GM19324 (cell line): ENCODE results near the gene SAG.
"Not testable (repeated sequence)": the region's sequence is repeated elsewhere in the genome, so short reads cannot be mapped to it uniquely, and the experiment has no call there.

Source experiments
- ATAC-seq: cut with Tn5 transposase; IDR thresholded peaks from one replicate; pipeline ENCODE4 v1.9.1; 2021; ENCODE audit warnings: mild to moderate bottlenecking, moderate library complexity; ENCODE audit not compliant: unreplicated experiment, low FRiP score

SAG gene

DNA sequence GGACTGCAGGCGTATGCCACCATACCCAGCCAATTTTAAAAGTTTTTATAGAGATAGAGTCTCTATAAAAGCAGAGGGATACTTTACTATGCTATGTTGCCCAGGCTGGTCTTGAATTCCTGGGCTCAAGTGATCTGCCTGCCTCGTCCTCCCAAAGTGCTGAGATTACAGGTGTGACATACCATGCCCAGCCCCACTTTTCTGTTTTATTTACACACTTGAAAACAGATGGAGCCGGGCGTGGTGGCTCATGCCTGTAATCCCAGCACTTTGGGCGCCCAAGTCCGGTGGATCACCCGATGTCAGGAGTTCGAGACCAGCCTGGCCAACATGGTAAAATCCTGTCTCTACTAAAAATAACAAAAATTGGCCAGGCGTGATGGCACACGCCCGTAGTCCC is 67.2 kb downstream of the SAG start:
- not testable (repeated sequence) for ATAC-seq

DNA sequence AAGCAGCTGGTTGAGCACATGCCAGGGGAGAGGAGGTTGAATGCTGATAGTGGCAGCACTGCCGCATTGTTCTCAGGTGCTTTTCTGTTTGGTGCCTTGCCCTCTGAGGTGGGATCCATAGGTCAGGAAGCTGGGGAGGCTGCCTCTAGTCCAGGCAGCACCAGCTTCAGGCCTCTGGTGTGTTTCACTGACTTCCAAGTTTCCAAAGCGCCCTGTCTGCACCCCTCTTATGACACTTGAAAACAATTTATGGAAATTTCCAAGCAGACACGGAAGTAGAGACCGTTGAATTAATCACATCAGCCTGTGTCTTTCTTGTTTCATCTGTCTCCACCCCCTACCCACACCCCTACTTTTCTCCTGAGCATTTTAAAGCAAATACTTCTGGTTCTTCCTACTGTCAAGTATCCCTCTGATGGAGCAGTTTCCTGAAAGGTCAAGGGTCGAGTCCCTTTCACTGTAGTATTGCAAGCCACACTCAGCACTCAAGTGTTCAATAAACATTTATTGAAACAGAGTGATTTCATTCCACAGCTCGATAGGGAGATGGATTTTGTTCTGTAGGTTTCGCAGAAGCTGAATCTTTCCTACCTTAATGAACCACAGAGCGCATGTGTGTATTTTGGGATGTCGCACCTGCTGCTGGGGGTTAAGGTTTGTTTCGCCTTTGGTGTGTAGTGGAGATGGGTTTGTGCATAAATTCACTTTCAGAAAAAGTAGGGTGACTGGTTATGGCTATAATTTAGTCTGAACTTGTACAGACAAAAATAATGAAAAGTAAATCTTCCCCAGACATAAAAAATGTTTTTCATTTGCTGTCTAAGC is 68.1 kb downstream of the SAG start:
- no peak for ATAC-seq

DNA sequence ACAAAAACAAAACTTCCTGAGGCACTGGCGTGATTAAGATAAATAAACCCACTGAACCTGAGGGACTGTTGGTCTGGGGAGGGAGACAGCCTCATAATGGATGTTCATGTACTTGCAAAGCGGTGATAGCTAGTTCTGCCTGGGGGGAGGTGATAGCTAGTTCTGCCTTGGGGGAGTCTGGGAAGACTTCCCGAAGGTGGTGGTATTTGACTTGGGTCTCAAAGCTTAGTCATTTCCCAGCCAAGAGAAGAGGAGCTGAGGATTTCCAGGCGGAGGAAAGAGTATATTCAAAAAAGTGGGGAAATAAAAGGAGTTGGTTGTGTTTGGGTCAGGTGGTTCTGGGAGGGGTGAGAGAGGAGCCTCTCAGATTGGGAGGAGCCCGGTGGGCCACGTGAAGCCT is 71.4 kb downstream of the SAG start:
- ATAC-seq, result no peak

DNA sequence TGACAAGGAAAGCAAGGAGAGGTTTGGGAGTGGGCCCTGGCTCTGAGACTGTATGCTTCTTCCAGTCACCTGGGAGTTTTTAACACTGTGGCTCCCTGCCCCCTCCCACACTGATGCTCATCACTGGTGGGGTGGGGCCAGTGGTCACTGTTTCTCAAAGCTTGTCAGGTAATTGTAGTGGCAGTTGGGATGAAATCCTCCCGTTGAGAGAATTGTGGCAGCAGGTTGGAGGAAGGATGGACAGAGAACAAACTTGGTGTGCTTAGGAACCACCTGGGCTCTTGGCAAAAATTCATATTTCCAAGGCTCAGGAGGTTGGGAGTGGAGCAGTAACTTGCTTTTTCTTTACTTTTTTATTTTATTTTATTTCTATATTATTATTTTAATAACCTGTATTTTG is 71.8 kb downstream of the SAG start:
- no peak for ATAC-seq

DNA sequence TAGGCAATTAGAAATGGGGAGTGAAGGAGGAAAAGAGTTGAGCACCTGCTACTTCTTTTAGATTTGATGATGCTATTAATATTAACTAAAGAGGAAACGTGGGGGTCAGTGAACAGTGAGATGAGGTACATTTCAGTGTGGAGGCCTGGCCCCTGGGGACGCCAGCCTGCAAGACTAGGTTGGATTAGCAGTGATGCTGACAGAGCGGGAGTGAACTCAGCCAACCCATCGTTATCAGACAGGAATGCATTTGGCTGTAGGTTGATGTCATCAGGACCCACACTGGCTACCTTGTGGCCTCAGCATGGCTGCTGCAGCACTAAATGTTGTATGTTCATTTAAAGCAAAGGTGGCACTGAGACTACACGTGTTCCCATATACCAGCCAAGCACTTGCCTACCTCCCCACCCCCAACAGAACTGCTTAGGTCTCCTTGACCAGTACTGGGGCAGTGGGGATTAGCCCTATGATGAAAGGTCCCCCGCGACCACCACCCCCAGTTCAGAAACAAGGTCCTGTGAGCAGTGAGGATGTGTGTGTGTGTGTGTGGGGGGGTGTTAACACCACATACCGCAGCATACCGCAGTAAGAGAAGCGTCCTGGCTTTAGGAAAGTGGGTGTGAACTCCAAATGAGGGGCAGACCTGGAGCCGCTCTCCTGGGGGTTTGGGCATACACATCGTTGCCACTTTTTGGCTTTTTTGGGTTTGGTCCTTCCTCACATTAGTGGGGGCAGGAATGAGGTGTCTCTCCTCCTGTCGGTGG is 72.7 kb downstream of the SAG start:
- peak; percentile 50 for ATAC-seq

DNA sequence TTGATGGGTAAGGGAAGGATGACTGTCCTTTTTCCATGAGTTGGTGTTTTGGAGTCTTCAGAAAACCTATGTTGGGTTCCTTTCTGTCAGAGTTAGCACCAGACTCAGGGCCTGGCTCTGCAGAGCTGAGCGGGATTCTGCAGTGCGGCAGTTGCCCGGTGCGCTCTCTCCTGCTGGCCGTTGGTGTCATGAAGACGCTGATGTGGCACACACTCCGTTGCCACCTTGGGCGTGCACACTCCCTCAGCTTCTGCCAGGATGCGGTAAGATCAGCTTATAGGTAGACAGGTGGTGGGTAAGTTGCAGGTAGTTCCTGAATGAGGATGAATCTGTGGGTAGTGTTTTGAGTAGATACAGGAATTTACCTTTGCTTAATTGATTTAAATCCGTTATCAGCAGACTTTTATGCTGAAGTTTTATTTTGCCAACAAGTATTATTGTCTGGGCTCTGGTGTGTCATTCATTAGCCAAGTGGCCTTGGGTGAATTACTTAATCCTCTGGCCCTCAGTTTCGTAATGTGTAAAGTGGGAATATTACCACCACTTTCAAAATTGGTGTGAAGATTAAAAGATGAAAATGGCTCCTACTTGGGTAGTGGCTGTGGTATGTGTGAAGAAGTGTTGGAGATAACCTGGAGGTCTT is 73.5 kb downstream of the SAG start:
- ATAC-seq, result no peak

DNA sequence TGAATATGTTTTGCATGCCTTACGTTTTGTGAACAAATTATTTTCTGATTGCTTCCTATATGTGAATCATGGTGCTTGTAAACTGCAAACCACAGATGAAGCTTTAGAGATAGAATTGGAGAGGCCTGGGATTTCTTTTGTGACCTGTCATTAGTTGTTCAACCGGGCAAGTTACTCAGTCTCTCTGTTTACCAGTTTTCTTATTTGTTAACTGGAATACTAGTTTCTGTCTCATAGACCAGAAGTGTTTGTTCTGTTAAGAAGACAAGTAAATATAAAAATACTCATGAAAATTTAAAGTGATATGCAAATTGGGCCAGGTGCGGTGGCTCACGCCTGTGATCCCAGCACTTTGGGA is 74.0 kb downstream of the SAG start:
- no peak for ATAC-seq

DNA sequence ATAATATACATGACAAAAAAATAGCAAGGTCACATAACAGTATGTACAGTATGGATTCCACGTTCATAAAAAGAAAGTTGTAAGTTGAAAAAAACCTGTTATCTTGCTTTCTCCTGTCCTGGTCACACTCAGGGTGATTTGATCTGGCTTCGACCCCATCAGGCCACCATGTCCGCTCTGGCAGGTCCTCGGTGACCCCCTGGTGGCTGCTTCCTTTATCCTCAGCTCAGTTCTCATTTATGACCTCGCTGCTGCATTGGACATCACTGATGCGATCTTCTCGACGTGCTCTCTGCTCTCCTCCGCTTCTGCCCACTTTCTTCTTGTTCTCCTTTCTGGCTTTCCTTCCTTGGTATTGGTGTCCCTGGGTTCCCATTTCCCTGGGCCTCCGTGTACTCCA is 76.4 kb downstream of the SAG start:
- ATAC-seq, result no peak

DNA sequence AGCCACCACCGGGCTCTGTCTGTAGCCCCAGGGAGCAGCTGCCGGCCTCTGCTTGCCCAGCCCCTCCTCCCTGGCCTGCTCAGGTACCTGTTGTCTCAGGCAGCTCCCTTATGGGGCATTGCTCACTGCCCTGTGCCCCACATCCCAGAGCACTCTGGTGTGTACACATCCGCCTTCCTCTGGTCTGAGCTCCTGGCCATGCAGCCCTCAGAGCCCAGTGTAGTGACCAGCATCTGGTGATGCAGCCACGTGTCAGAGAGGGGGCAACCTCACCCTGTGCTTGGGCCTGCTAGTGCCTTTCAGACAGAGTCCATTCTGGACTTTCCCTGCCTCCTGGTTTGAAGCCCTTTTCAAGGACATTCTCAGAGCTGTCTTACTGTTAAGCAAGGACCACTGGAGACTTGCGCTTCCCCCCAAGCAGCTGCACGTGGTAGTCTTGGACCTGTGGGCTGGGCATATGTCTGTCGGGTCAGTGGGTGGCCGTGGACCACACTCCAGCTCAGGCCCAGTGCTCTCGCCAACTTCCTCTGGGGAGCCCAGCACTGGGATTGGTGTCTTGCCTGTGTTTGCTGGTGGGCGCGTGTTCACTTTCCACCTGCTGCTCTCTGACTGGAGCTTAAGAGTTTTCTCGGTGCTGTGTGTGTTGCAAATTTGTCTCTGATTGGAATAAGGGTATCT is 77.3 kb downstream of the SAG start:
- ATAC-seq, result no peak

DNA sequence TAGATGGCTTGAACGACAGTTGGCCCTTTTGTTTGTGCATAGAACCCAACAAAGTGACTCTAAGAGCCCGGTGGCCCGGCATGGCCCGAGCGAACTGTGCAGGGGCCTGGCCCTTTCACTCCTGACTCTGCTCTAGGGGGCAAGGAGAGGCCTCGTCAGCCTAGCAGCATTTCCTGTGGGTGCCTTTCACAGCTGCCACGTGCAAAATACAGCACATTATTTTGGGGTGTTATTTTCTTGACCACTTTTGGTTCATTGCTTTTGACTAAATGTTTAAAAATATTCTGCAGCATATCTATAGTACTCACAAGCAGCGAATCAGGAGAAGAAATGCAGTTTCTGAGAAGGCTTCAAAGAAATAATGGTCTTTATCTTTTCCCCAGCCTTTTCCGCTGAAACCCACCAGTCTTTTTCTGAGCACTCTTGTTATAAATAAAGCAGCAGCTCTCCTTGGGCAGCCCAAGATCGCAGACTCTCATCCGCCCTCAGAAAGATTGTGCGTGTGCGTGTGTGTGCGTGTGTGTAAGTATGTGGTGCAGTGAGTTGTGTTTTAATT is 78.0 kb downstream of the SAG start:
- ATAC-seq, result peak; percentile 73

DNA sequence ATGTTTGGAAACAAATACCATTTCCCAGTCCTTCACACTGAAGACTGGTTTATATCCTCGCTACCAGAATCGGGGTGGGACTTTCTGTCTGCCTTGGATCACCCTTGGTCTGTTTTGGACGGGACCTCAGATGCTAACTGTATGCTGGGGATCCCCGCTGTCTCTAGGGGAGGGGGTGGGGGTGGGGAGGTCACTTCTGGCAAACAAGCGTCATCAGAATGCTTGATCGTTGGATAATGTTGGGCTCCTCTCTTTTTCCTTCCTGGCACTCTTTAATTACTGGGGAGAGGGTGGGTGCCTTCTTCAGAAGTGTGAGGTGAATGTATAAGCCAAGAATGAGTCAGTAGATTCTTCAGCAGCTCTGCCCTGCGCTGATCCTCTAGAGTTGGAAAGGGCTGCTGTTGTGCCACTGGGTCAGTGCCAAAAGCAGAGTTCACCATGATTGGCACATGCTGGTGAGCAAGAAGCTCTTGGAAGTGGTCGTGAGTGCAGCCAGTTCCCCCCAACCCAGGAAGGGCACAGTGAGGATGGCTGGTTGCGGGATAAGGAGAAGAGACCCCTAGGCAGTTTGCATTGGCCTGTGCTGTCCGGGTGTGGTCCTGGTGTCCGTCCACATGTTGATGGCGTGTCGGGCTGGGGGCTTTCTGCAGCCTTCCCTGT is 78.9 kb downstream of the SAG start:
- ATAC-seq, result no peak

DNA sequence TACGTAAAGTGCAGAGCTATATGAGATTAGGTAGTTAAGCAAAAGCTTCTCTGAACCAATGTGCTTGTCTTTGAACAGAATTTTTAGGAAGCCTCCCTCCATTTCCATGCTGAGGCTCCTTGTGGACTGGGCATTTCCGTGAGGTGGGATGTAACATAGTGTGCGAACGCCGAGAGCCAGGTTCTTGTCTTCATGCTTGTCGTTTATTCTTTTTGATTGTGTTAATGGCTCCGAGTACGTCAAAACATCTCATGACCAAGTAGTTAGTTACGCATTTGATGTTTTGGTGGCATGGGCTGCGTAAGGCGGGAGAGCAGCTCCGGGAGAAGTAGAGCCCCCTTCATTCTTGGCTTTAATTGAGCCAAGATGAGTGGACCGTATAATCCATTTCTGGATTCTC is 79.6 kb downstream of the SAG start:
- no peak for ATAC-seq

DNA sequence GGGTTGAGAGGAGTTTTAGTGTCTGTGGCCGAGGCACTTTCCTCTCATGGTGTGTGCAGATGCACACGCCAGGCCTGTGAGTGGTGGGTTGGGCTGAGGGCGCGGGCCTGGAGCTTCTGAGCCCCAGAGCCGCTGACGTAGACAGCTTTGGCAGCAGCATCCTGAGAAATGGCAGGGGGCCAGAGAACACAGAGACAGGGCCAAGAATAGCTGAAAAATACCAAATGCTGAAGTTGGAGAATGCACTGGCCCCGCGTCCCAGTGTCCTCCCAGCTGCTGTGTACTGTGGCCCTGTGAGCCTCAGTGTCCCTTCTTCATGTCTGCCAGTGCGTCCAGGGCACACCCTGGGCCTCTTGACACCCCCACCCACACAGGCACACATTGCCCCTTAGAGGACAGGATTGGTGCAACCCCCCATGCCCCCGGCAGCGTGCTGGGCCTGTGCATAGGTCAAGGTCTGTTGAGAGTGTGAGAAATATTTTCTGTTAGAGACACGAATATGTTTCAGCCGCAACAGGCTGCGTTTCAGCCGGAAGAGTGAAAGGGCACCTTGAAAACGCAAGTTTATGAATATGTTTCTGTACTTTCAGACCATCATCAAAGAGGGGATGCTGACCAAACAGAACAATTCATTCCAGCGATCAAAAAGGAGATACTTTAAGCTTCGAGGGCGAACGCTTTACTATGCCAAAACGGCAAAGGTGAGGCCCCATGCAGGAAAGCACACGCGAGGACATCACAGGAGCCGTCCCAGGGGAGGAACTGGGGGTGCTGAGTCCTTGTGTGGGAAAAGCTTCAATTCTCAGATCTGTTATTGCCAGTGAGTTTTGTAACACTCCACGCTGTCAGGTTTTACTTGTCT is 80.3 kb downstream of the SAG start:
- ATAC-seq, result no peak

DNA sequence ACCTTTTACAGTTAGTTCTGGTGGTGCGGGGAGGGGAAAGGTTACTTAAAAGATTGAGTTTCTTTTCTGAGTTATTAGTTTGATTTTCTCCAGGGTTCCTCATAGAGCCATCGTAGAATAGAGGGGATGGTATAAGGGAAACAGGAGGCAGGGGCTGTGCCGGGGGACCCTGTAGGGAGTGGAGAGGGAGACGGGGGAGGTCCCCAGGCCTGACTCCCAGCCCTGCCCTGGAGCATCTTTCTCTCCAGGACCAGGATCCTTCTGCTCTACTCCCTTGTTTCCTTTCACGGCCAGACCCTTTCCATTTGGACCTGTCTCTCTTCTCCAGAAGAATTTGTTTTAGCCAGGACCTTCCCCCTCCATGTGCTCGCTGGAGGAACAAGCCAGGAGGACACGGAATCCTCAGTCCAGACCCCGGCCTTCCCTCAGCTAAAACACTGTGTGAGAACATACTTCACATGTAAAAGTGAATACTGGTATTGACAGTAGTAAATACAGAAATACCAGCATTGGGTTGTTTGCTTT is 82.0 kb downstream of the SAG start:
- no peak for ATAC-seq

DNA sequence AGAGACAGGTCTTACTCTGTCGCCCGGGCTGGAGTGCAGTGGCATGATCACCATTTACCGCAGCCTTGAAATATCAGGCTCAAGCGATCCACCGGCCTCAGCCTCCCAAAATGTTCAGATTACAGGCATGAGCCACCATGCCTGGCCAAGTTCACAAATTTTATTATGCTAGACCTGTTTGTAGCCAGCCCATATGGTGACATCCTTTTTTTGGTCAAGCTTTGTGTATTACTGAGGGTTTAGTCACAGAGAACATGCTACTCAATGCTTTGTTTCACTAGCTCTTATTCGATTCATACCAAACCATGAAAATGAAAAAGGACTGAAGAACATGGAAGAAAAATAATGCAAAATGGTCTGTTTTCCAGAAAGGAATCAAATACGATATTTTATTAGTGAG is 88.1 kb downstream of the SAG start:
- no peak for ATAC-seq
